GM12873 (cell line): Measurements from ENCODE around the gene MEI4.

Experiments used
- CTCF ChIP-seq: IDR thresholded peaks from 2 replicates; pipeline ENCODE4 v1.5.1; 2012; ENCODE audit warnings: low read depth, mild to moderate bottlenecking, moderate library complexity, low read length, control low read depth; ENCODE audit not compliant: insufficient read depth; ENCODE audit errors: missing control alignments

MEI4 gene

DNA sequence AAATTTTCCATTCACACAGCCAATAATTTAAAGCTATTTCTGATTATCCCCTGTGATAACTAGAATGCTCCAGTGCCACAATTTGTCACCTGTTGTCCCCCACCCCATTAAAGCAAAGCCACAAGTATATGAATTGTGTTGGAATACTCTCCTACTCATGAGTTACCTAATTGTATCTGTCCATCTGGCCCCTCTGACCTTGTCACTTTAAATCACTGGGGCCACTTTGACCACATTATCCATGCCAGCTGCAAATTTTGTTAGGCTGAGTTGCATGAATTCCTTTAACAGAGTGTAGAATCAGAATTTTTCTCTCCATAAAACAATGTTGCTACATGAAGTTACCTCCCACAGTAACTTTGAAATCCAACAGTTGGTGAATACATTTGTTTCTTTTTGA lies 204.6 kb downstream of the MEI4 start:
- TF ChIP-seq CTCF: no peak

DNA sequence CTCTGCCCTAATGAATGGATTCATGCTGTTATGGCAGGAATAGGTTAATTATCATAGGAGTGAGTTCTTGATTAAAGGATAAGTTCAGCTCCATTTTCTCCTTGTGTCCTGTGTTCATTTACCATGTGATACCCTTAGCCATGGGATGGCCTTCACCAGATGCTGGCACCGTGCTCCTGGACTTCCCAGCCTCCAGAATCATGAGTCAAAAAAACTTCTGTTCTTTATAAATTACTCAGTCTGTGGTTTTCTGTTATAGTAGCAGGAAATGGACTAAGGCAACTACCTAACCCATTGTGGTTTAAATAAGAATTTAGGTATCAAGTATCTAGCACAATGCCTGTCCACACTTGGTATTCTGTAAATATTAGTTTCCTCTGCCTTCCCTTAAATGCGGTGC lies 223.5 kb downstream of the MEI4 start:
- TF ChIP-seq CTCF: no peak

GRCh38 chr6:77879527-77879926 lies 226.7 kb downstream of the MEI4 start:
- TF ChIP-seq CTCF: no peak

DNA sequence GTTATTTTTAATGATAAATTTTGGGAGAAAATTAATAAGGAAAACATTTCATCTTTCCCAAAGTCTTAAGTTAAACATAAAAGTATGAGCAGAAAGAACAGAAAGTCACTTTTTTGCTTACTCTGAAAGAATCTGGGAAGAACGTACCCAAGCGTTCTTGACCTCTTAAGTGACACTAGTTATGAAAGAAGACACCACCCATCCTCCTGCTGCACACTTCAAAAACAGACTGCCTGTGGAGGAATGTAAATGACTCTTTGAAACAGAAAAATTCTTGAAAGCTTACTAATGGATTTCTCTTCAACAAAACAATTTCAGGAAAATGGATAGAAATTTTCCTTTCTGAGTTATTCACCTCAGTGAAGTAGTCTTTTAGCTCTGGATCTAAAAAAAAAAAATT lies 227.7 kb downstream of the MEI4 start:
- TF ChIP-seq CTCF: no peak

DNA sequence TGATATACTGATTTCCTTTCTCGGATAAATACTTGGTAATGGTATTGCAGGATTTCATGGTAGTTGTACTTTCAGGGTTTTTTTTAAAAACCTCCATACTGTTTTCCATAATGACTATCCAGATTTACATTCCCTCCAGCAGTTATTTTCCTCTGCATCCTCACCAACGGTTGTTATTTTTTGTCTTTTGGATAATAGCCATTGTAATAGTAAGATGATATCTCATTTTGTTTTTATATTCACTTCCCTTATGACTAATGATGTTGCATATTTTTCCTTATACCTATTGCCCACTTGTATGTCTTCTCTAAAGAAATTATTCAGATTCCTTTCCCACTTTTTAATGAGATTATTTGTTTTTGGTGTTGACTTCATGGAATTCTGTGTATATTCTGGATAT lies 231.0 kb downstream of the MEI4 start:
- no peak for TF ChIP-seq CTCF

- no peak for TF ChIP-seq CTCF
These were observed 240.6 kb downstream of the MEI4 start for GRCh38 chr6:77893391-77893790.

DNA sequence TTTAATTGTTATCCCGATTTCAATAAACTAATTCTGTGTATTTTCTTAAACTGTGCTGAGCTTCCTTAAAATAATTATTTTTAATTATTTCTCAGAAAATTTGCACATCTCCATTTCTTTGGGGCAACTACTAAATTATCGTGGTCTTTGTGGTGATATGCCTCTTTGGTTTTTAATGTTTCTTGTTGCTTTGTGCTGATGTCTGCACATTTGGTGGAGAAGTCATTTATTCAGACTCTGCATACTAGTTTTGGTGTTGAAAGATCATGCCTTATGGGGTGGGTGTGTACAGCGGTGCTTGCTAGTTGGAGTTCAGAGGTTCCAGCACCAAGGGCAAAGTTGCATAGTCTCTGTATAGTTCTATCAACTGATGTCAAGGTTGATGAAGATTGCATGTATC lies 253.2 kb downstream of the MEI4 start:
- TF ChIP-seq CTCF: no peak

- TF ChIP-seq CTCF: no peak
These were observed 258.0 kb downstream of the MEI4 start for GRCh38 chr6:77910826-77911225.
